Kidney (tissue), 14 donors: ENCODE data around the gene PHLDA1. TPM values are rescaled to one million over a fixed set of nuclear protein-coding genes. Genes with fewer than 3 reads are reported as not detected.

Source experiments
- DNase-seq, 5 donors: peaks; one replicate each; pipeline ENCODE4 v3.0.0-alpha.2; 2013 to 2020
- FAIRE-seq: peaks from 2 replicates; lab custom pipeline; 2012; peaks lifted over from hg19 to GRCh38; lab: Jason Lieb, UNC
- H3K27ac ChIP-seq, 2 donors: one replicate each; pipeline ENCODE4 v1.7.0; 2013; ENCODE audit warnings: low read depth in 2 of 2, low read length in 2 of 2, inconsistent platforms in 1 of 2
- H3K27me3 ChIP-seq: one replicate; pipeline ENCODE4 v1.7.1; 2013; ENCODE audit warnings: low read length, inconsistent platforms; ENCODE audit not compliant: control insufficient read depth, insufficient read depth
- H3K36me3 ChIP-seq, 3 donors: one replicate each; pipeline versions ENCODE4 v1.7.0 to v1.7.1; 2013; ENCODE audit warnings: low read length in 3 of 3, control low read depth in 1 of 3, inconsistent platforms in 1 of 3; ENCODE audit not compliant: insufficient read depth in 3 of 3, control insufficient read depth in 2 of 3
- H3K4me1 ChIP-seq, 3 donors: one replicate each; pipeline versions ENCODE4 v1.7.0 to v1.7.1; 2013; ENCODE audit warnings: low read length in 3 of 3, inconsistent platforms in 1 of 3, low read depth in 1 of 3; ENCODE audit not compliant: control insufficient read depth in 2 of 3, insufficient read depth in 2 of 3
- H3K4me3 ChIP-seq, 3 donors: one replicate each; pipeline versions ENCODE4 v1.7.0 to v1.8.1; 2013; ENCODE audit warnings: low read length in 3 of 3, control low read depth in 1 of 3, inconsistent platforms in 1 of 3
- H3K9ac ChIP-seq, 3 donors: one replicate each; pipeline versions ENCODE4 v1.7.0 to v1.7.1; 2013; ENCODE audit warnings: low read length in 3 of 3, control low read depth in 1 of 3, inconsistent platforms in 1 of 3
- H3K9me3 ChIP-seq, 3 donors: one replicate each; pipeline versions ENCODE4 v1.7.0 to v1.7.1; 2013; ENCODE audit warnings: low read length in 3 of 3, control low read depth in 1 of 3, inconsistent platforms in 1 of 3; ENCODE audit not compliant: control insufficient read depth in 2 of 3, insufficient read depth in 1 of 3
- CTCF ChIP-seq: IDR thresholded peaks from 3 replicates; pipeline ENCODE4 v1.5.1; 2012; ENCODE audit warnings: mild to moderate bottlenecking, moderate library complexity, borderline replicate concordance; ENCODE audit not compliant: insufficient read depth; ENCODE audit errors: extremely low read depth
- intact Hi-C: fragments of 100-400 bp; cut with DNase I; formaldehyde crosslinking; loops from one replicate; pipeline ENCODE4 v1.11.1; 2022
- polyA plus RNA-seq: library from polyadenylated mRNA; stranded (reverse); fragments of 350-450 nt; fragmentation: Illumina TruSeq; extraction: RNeasy Lipid Tissue Mini Kit (QIAGEN cat#74804); gene quantifications from one replicate; pipeline ENCODE4 v1.2.3, GENCODE V29; 2014; ENCODE audit warnings: low read depth, low replicate concordance; ENCODE audit not compliant: insufficient read depth
- total RNA-seq: library from RNA; stranded (reverse); fragmentation: NEBNext Ultra II Directional; extraction: Animal tissue kit (Norgen Biotek cat#: 25700); gene quantifications from one replicate; pipeline ENCODE4 v1.2.1, GENCODE V29; 2021
- donor health status: control.
- donor health status: control.
- donor health status: control.
- donor health status: control.
- donor health status: control.
- donor health status: DM: yes; HTN: yes; CAD: no.
- donor health status: Normal renal cell carcinoma (clear cell type).

Gene PHLDA1
- total and polyA plus RNA-seq, 2 donors from 2014 or later: 9.5 to 15.3 TPM

- H3K4me3 ChIP-seq: no peak overlapping the region
- H3K27ac ChIP-seq: no peak overlapping the region
- H3K9me3 ChIP-seq: no peaks in the 10 kb centered on the region
- peaks cover 0 to 5% (median 0%) of the 10 kb centered on the region in 3 donors for H3K4me1 ChIP-seq
- no peak for TF ChIP-seq CTCF
- H3K27me3 ChIP-seq: no peaks in the 10 kb centered on the region
- intact Hi-C loops: no loop called here
- no peak overlapping the region for H3K9ac ChIP-seq
- DNase-seq (no peak), FAIRE-seq (no peak)
- no peaks in the 10 kb centered on the region for H3K36me3 ChIP-seq
Observed at GRCh38 chr12:76080017-76080728, 48.6 kb upstream of the PHLDA1 start.

- Histone ChIP-seq H3K36me3 (no peaks in the 10 kb centered on the region), H3K27me3 (no peaks in the 10 kb centered on the region), H3K4me3 (no peak overlapping the region), H3K27ac (no peak overlapping the region), H3K9me3 (no peaks in the 10 kb centered on the region), H3K4me1 (peaks cover 0 to 4% (median 0%) of the 10 kb centered on the region in 3 donors), H3K9ac (no peak overlapping the region)
- DNase-seq: no peak
- no peak for TF ChIP-seq CTCF
- intact Hi-C loops: no loop called here
- FAIRE-seq: no peak
Observed at GRCh38 chr12:76078748-76079147, 47.2 kb upstream of the PHLDA1 start.

- DNase-seq (no peak), FAIRE-seq (no peak)
- no peak for TF ChIP-seq CTCF
- Histone ChIP-seq H3K36me3 (no peaks in the 10 kb centered on the region), H3K4me1 (no peaks in the 10 kb centered on the region), H3K4me3 (no peak overlapping the region), H3K27ac (no peak overlapping the region), H3K27me3 (no peaks in the 10 kb centered on the region), H3K9ac (no peak overlapping the region), H3K9me3 (no peaks in the 10 kb centered on the region)
- intact Hi-C loops: no loop called here
Observed at GRCh38 chr12:76075448-76075847, 43.9 kb upstream of the PHLDA1 start.
